ENCODE data around the gene FOXK1. TPM values are rescaled to one million over a fixed set of nuclear protein-coding genes. Genes with fewer than 3 reads are reported as not detected.
"Not testable (repeated sequence)": the region's sequence is repeated elsewhere in the genome, so short reads cannot be mapped to it uniquely, and the experiment has no call there.

Gene FOXK1
- total and polyA plus RNA-seq, 12 donors, result 4.8 to 63.1 (median 36.1) TPM

- H3K4me1 ChIP-seq (replicated peaks in 1 of 2), result peaks cover 13 to 14% of the 10 kb centered on the region in 2 donors
- no peak overlapping the region for H3K27ac ChIP-seq
- no peak for DNase-seq
- no peaks in the 10 kb centered on the region for H3K9me3 ChIP-seq (replicated peaks in 1 of 3)
- peaks cover 0 to 61% of the 10 kb centered on the region in 2 donors for H3K36me3 ChIP-seq (replicated peaks in 1 of 2)
- no peak for TF ChIP-seq CTCF (IDR thresholded peaks at IDR 0.05)
- TF ChIP-seq POLR2A (IDR thresholded peaks at IDR 0.05), result no peak
- H3K27me3 ChIP-seq, result no peaks in the 10 kb centered on the region
- no peak overlapping the region for H3K4me3 ChIP-seq
- WGBS, 4 donors, result 92 to 97% (median 95%) methylated on average over 20 to 24 of the region's 24 CpGs
- intact Hi-C loops (cut with DNase I), result no loop called here
These were observed 108.5 kb downstream of the FOXK1 start for GRCh38 chr7:4790516-4790991.

- Histone ChIP-seq H3K4me1 (replicated peaks in 1 of 2) (peaks cover 13 to 14% of the 10 kb centered on the region in 2 donors), H3K27me3 (no peaks in the 10 kb centered on the region), H3K4me3 (no peak overlapping the region), H3K36me3 (replicated peaks in 1 of 2) (peaks cover 0 to 54% of the 10 kb centered on the region in 2 donors), H3K27ac (no peak overlapping the region), H3K9me3 (replicated peaks in 1 of 3) (no peaks in the 10 kb centered on the region)
- no peak for DNase-seq
- 93 to 95% (median 95%) methylated on average over 14 to 25 of the region's 25 CpGs for WGBS, 4 donors
- TF ChIP-seq POLR2A (IDR thresholded peaks at IDR 0.05) (no peak), CTCF (IDR thresholded peaks at IDR 0.05) (no peak)
- intact Hi-C loops (cut with DNase I), result no loop called here
These were observed 109.1 kb downstream of the FOXK1 start for GRCh38 chr7:4791101-4791737.

- Histone ChIP-seq H3K27ac (peak overlapping the region in 4 of 5 donors; percentile 13 to 62 (median 44)), H3K4me3 (peak overlapping the region in 2 of 4 donors; percentile 25 to 35), H3K4me1 (replicated peaks in 1 of 2) (peaks cover 13 to 14% of the 10 kb centered on the region in 2 donors), H3K27me3 (no peaks in the 10 kb centered on the region), H3K9me3 (replicated peaks in 1 of 3) (no peaks in the 10 kb centered on the region), H3K36me3 (replicated peaks in 1 of 2) (peaks cover 0 to 47% of the 10 kb centered on the region in 2 donors)
- intact Hi-C loops (cut with DNase I), result no loop called here
- peak; percentile 64 to 90 (median 84) for DNase-seq
- 36 to 82% (median 39%) methylated on average over 18 to 50 of the region's 50 CpGs for WGBS, 4 donors
- no peak for TF ChIP-seq POLR2A (IDR thresholded peaks at IDR 0.05)
- TF ChIP-seq CTCF (IDR thresholded peaks at IDR 0.05), result peak; percentile 48 to 89 (median 72)
These were observed 109.8 kb downstream of the FOXK1 start for GRCh38 chr7:4791738-4792536.

- Histone ChIP-seq H3K36me3 (replicated peaks in 1 of 2) (peaks cover 0 to 40% of the 10 kb centered on the region in 2 donors), H3K9me3 (replicated peaks in 1 of 3) (no peaks in the 10 kb centered on the region), H3K27me3 (no peaks in the 10 kb centered on the region), H3K4me1 (replicated peaks in 1 of 2) (peaks cover 13 to 14% of the 10 kb centered on the region in 2 donors), H3K4me3 (peak overlapping the region in 2 of 4 donors; percentile 25 to 35), H3K27ac (peak overlapping the region in 4 of 5 donors; percentile 13 to 62 (median 44))
- TF ChIP-seq POLR2A (IDR thresholded peaks at IDR 0.05) (no peak), CTCF (IDR thresholded peaks at IDR 0.05) (peak in 1 of 6 experiments; percentile 2)
- intact Hi-C loops (cut with DNase I), result no loop called here
- peak in 6 of 7 donors; percentile 46 to 72 (median 60) for DNase-seq
- 14 to 45% (median 15%) methylated on average over 4 to 47 of the region's 47 CpGs for WGBS, 4 donors
These were observed 110.5 kb downstream of the FOXK1 start for GRCh38 chr7:4792537-4793126.

- H3K9me3 ChIP-seq (replicated peaks in 1 of 3); intact Hi-C loops (cut with DNase I); H3K27me3 ChIP-seq; H3K4me3 ChIP-seq; DNase-seq; H3K27ac ChIP-seq: not testable (repeated sequence)
- H3K36me3 ChIP-seq (replicated peaks in 1 of 2), result peaks cover 0 to 31% of the 10 kb centered on the region in 2 donors
- WGBS, 4 donors, result 80 to 93% (median 88%) methylated on average over 5 to 30 of the region's 30 CpGs
- H3K4me1 ChIP-seq (replicated peaks in 1 of 2), result peaks cover 13 to 14% of the 10 kb centered on the region in 2 donors
These were observed 111.4 kb downstream of the FOXK1 start for GRCh38 chr7:4793385-4793993.

- intact Hi-C loops (cut with DNase I), result not testable (repeated sequence)
- 78 to 84% (median 82%) methylated on average over 12 to 14 of the region's 14 CpGs for WGBS, 4 donors
These were observed 112.1 kb downstream of the FOXK1 start for GRCh38 chr7:4794171-4794570.

More at GRCh38 chr7:4794171-4794570, 112.1 kb downstream of the FOXK1 start:
- not testable (repeated sequence) for DNase-seq; H3K27ac ChIP-seq; H3K9me3 ChIP-seq (replicated peaks in 1 of 3); H3K4me3 ChIP-seq; H3K27me3 ChIP-seq
- peaks cover 0 to 26% of the 10 kb centered on the region in 2 donors for H3K36me3 ChIP-seq (replicated peaks in 1 of 2)
- H3K4me1 ChIP-seq (replicated peaks in 1 of 2), result peaks cover 13 to 14% of the 10 kb centered on the region in 2 donors

Data from adrenal gland (tissue), 12 donors.